OCI-LY3 (cell line): ENCODE results near the gene TTC7B.

ENCODE experiments used
- H2AFZ ChIP-seq: fragments of 200-600, 300-600 bp; shearing (Covaris generic); 2 replicates; pipeline ENCODE4 v1.6.0; 2014; ENCODE audit warnings: antibody characterized with exemption, low read depth, low read length
- H3K27ac ChIP-seq: fragments of 200-600, 300-600 bp; sonication (generic); 2 replicates; pipeline ENCODE4 v1.5.1; 2014; ENCODE audit warnings: mild to moderate bottlenecking, low read length, moderate library complexity, mixed read lengths
- H3K27me3 ChIP-seq: fragments of 200-600, 300-600 bp; sonication (generic); 2 replicates; pipeline ENCODE4 v1.6.1; 2014; ENCODE audit warnings: low read depth, low read length, mixed read lengths
- H3K36me3 ChIP-seq: fragments of 200-600, 300-600 bp; sonication (generic); replicated peaks from 2 replicates; pipeline ENCODE3; 2014; ENCODE audit warnings: low read depth, low read length, mixed read lengths
- H3K4me1 ChIP-seq: fragments of 300-600, 200-600 bp; sonication (generic); 2 replicates; pipeline ENCODE4 v1.6.1; 2014; ENCODE audit warnings: low read length, mixed read lengths
- H3K4me2 ChIP-seq: fragments of 200-600, 300-600 bp; sonication (generic); 2 replicates; pipeline ENCODE4 v1.6.1; 2014; ENCODE audit warnings: low read length, mixed read lengths
- H3K4me3 ChIP-seq: fragments of 300-600, 200-600 bp; sonication (generic); 2 replicates; pipeline ENCODE4 v1.5.1; 2014; ENCODE audit warnings: antibody characterized with exemption, mild to moderate bottlenecking, low read length, moderate library complexity
- H3K79me2 ChIP-seq: fragments of 300-600, 200-600 bp; shearing (Covaris generic); 2 replicates; pipeline ENCODE4 v1.6.1; 2014; ENCODE audit warnings: mild to moderate bottlenecking, low read length, mixed read lengths
- H3K9ac ChIP-seq: fragments of 300-600, 200-600 bp; shearing (Covaris generic); 2 replicates; pipeline ENCODE4 v1.6.0; 2014; ENCODE audit warnings: mild to moderate bottlenecking, low read length, moderate library complexity
- H3K9me3 ChIP-seq: fragments of 200-600, 300-600 bp; shearing (Covaris generic); 2 replicates; pipeline ENCODE4 v1.6.1; 2014; ENCODE audit warnings: low read length, mixed read lengths; ENCODE audit not compliant: insufficient read depth
- H4K20me1 ChIP-seq: fragments of 200-600, 300-600 bp; sonication (generic); 2 replicates; pipeline ENCODE4 v1.6.1; 2016; ENCODE audit warnings: low read length, mixed read lengths; ENCODE audit not compliant: insufficient read depth
- CTCF ChIP-seq: fragments of 200-600, 300-600 bp; sonication (generic); IDR thresholded peaks from 2 replicates; pipeline ENCODE4 v1.5.1; 2014; ENCODE audit warnings: antibody characterized with exemption, low read length, low read depth
- EZH2phosphoT487 ChIP-seq: fragments of 200-600 bp; shearing (Covaris generic); IDR thresholded peaks from 2 replicates; pipeline ENCODE4 v1.6.1; 2018; ENCODE audit warnings: antibody characterized with exemption, mixed run types, low read depth

The TTC7B gene

GRCh38 chr14:90483571-90483974 is 332.7 kb downstream of the TTC7B start:
- Histone ChIP-seq H3K27me3 (peaks cover 16% of the 10 kb centered on the region; the same call in 1 of the 2 replicates), H3K36me3 (no peaks in the 10 kb centered on the region), H2AFZ (no peak overlapping the region), H3K79me2 (no peaks in the 10 kb centered on the region), H3K4me2 (no peak overlapping the region), H3K4me1 (no peaks in the 10 kb centered on the region), H4K20me1 (no peaks in the 10 kb centered on the region), H3K27ac (no peak overlapping the region), H3K4me3 (no peak overlapping the region), H3K9me3 (no peaks in the 10 kb centered on the region), H3K9ac (no peak overlapping the region)
- no peak for TF ChIP-seq EZH2phosphoT487
- TF ChIP-seq CTCF, result no peak

GRCh38 chr14:90483117-90483516 is 333.1 kb downstream of the TTC7B start:
- peaks cover 16% of the 10 kb centered on the region; the same call in 1 of the 2 replicates for H3K27me3 ChIP-seq
- H3K4me2 ChIP-seq, result no peak overlapping the region
- H3K4me3 ChIP-seq, result no peak overlapping the region
- H3K36me3 ChIP-seq, result no peaks in the 10 kb centered on the region
- no peaks in the 10 kb centered on the region for H4K20me1 ChIP-seq
- H3K79me2 ChIP-seq, result no peaks in the 10 kb centered on the region
- H3K4me1 ChIP-seq, result no peaks in the 10 kb centered on the region
- no peak for TF ChIP-seq EZH2phosphoT487
- no peak for TF ChIP-seq CTCF
- no peak overlapping the region for H3K27ac ChIP-seq
- H3K9me3 ChIP-seq, result no peaks in the 10 kb centered on the region
- H3K9ac ChIP-seq, result no peak overlapping the region
- H2AFZ ChIP-seq, result no peak overlapping the region

- H4K20me1 ChIP-seq, result no peaks in the 10 kb centered on the region
- no peak for TF ChIP-seq EZH2phosphoT487
- TF ChIP-seq CTCF, result no peak
- H3K4me3 ChIP-seq, result no peak overlapping the region
- peaks cover 21% of the 10 kb centered on the region; the same call in 1 of the 2 replicates for H3K27me3 ChIP-seq
- H3K79me2 ChIP-seq, result no peaks in the 10 kb centered on the region
- H3K4me1 ChIP-seq, result no peaks in the 10 kb centered on the region
- H3K27ac ChIP-seq, result no peak overlapping the region
- 0 out of 2 replicates have a peak, but pooled peaks cover 8% of the 10 kb centered on the region for H3K9me3 ChIP-seq
- no peak overlapping the region for H3K9ac ChIP-seq
- no peak overlapping the region for H2AFZ ChIP-seq
- no peak overlapping the region for H3K4me2 ChIP-seq
- no peaks in the 10 kb centered on the region for H3K36me3 ChIP-seq
Observed at GRCh38 chr14:90475298-90475697, 340.9 kb downstream of the TTC7B start.
